NCI-H1930 (cell line): ENCODE measurements around the gene RAB40B.

Experiments
- DNase-seq, 2 experiments: peaks; one replicate each; lab custom pipeline; 2025; lab: John Stamatoyannopoulos, UW

Gene RAB40B

GRCh38 chr17:82648742-82649331, 49.7 kb downstream of the RAB40B start:
- peak in 1 of 2 experiments; percentile 47 for DNase-seq

- peak; percentile 96 to 97 for DNase-seq
These were observed 50.3 kb downstream of the RAB40B start, which contains the start of gene WDR45B for GRCh38 chr17:82648165-82648668. TSS of gene WDR45B (minus strand) at chr17:82648444. CDS start at chr17:82648340, 104 bp downstream.

GRCh38 chr17:82647593-82648164, 50.8 kb downstream of the RAB40B start:
- DNase-seq: no peak

DNA sequence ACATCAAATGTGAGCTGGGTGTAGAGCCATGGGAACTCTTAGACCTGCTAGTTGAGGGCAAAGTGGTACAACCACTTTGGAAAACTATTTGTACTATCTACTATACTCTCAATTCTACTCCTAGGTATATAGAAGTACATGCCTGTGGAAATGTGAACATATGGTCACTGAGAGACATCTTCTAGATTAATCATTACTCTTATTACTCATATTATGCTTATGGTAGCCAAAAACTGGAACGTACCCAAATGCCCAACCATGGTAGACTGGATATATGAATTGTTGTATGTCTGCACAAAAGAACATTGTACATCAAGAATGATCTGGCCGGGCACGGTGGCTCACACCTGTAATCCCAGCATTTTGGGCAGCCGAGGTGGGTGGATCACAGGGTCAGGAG, 53.0 kb downstream of the RAB40B start:
- DNase-seq: no peak

- DNase-seq: no peak
These were observed 54.4 kb downstream of the RAB40B start for GRCh38 chr17:82644148-82644547.

- DNase-seq: no peak
These were observed 56.5 kb downstream of the RAB40B start for GRCh38 chr17:82642022-82642421.

GRCh38 chr17:82640036-82640435, 58.5 kb downstream of the RAB40B start:
- no peak for DNase-seq

- DNase-seq: no peak
These were observed 58.9 kb downstream of the RAB40B start for GRCh38 chr17:82639628-82640027.

GRCh38 chr17:82638183-82638773, 60.2 kb downstream of the RAB40B start:
- no peak for DNase-seq

- peak in 1 of 2 experiments; percentile 60 for DNase-seq
These were observed 61.6 kb downstream of the RAB40B start for GRCh38 chr17:82636626-82637598.

DNA sequence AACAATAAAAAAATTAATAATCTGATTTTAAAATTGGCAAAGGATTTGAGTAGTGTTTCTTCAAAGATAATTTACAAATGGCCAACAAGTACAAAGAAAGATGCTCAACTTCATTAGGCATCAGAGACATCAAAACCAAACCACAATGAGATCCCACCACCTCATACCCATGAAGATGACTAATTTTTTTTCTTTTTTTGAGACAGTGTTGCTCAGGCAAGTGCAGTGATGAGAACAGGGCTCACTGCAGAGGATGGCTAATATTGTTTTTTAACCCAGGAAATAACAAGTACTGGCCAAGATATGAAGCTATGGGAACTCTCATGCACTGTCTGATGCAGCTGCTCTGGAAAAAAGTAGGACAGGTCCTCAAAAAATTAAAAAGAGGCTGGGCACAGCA, 65.2 kb downstream of the RAB40B start:
- DNase-seq: no peak

- no peak for DNase-seq
These were observed 66.0 kb downstream of the RAB40B start for GRCh38 chr17:82632451-82632850.

DNA sequence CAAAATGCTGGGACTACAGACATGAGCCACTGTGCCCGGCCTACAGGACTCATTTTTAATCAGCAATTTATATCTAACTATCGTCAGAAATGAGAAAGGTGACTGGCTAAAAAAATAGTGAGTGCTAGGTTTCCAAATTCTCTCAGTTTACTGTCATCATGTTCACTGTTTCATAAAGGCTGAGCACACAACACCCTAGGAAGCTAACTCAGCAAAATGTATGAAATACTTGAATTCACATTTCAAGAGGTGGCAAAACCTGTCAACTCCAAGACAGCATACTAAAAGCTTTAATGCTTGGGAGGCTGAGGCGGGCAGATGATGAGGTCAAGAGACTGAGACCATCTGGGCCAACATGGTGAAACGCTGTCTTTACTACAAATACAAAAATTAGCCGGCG, 67.0 kb downstream of the RAB40B start:
- no peak for DNase-seq

DNA sequence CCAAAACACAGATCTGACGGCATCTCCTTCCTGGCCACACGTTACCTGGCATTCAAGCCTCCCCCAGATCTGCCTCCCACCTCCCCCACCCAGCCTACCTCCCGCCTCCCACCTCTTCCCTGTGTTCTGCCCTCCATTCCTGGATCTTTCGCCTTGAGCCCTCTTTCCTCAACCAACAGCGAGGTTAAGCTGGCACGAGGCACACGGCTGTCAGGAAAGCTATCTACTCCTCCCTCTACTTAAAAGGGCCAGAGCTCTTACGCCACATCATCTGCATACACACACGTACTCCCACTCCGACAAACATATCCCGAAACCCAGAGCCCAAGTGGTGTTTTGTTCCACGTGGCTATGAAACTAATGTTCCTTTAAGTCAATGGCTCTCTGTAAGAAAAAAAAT, 68.3 kb downstream of the RAB40B start:
- no peak for DNase-seq

- DNase-seq: no peak
These were observed 68.8 kb downstream of the RAB40B start for GRCh38 chr17:82629748-82630147.

GRCh38 chr17:82627405-82627804, 71.1 kb downstream of the RAB40B start:
- DNase-seq: no peak

DNA sequence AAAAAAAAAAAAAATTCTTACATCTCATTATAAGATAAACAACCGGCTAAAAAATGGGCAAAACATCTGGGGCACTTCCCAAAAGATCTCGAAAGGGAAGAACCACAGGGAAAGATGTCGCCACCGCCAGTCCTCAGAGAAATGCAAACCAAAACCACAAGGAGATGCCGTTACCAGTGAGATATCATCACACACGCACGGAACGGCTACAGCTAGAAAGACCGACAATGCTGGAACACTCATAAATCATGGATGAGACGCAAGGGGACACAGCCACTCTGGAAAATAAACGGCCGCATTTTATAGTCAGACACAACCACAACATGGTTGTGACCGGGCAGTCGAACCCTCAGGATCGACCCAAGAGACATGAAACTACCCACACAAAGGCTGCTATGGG, 74.8 kb downstream of the RAB40B start:
- DNase-seq: no peak

DNA sequence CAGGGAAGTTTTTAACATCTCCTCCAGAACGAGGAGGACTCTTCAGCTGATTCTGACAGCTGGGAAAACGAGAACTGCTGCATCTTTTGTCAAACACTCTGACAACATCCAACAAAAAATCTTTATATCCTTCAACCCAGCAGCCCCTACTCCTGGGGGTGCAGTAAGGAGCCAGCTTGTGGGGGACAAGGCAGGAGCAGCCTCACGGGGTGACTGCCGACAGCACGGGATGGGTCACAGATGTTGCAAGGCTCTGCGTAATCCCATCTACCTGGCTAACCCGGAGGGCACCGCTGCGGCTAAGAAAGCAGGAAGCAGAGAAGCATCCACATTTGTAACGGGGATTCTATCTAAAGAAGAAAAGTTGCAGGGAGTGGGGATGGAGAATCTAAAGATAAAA, 78.9 kb downstream of the RAB40B start:
- DNase-seq: no peak

DNA sequence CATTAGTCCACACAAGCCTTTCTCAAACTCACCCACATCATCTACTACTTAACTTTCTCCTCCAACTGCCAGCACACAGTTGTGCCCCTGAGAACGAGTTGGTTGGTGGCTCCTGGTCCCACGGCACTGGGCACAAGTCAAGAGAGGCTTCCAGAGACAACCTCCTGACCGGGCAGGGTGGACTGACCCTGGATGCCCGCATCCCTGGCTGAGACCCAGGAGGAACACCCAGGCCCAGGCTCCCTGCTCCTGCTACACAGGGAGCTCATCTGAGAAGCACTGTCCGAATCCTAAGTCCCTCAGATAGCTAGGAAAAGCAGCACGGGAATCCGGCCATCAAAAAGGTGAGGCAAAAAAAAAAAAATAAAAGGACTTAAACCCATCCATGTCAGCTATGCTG, 79.3 kb downstream of the RAB40B start:
- no peak for DNase-seq

- DNase-seq: no peak
These were observed 82.3 kb downstream of the RAB40B start for GRCh38 chr17:82616021-82616711.
